Right kidney (tissue), 1 donor: ENCODE results near the gene FHL2.

Experiments used
- DNase-seq: peaks from one replicate; pipeline ENCODE4 v3.0.0-alpha.2; 2016

The FHL2 gene

DNA sequence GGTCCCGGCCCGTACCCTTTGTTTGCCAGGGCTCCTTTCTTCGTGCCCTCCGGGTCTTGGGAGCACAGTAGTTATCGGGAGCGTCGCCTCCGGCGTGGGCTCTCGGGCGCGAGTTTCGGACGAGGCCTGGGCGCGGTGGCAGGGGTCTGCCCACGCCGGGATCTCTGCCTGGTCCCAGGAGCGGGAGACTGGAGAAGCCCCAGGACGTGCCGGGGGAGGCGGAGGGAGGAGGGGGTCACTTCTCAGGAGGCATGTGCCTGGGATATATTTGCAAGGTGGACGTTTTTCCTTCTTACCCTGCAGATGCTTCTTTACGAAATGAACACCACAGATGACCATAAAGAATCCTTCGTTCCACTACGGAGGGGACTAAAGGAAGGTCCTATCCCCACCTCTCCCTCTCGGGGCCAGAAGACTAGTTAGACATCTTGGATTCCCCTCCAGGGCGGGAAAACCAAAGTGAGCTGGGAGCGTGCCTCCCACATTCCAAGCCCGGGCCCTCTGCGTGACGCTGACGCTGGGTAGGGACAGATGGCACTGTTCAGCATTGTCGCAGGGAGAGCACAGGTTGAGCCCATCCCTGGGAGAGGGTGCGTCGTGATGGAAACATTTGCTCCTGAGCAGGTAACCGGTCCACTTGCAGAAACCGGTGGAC is 483 bp upstream of the FHL2 start:
- no peak for DNase-seq

- DNase-seq: no peak
Measured at GRCh38 chr2:105397953-105398335, 907 bp downstream of the FHL2 start.

DNA sequence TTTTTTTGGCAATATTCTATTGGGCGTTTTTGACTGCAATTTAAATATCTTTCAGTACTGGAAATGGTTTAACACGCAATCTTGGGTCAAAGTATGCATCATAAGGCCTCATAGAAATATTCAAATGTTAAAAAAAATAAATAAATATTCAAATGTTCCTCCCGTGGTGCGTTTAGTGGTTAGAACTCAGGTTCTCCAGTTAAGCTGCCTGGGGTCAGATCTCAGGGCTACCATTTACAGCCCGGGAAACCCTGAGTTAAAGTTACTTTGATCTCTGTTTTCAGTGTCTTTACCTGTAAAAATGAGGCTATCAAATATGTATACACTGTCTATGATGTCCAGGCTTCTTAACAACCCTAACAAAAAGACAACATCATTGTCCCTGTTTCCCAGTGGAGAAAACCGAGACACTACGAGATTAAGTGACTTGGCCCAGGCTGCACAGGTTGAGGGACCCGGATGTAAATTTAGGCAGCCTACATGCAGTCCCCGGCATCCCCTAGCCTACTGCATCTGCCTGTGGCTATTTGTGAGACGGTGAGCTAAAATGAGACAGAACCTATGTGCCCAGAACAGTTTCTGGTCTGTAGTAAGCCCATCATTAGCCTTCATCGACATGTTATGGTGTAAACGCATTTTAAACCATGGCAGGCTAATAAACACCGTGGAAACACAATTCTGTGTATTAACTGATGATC is 1.7 kb downstream of the FHL2 start:
- DNase-seq: no peak

DNA sequence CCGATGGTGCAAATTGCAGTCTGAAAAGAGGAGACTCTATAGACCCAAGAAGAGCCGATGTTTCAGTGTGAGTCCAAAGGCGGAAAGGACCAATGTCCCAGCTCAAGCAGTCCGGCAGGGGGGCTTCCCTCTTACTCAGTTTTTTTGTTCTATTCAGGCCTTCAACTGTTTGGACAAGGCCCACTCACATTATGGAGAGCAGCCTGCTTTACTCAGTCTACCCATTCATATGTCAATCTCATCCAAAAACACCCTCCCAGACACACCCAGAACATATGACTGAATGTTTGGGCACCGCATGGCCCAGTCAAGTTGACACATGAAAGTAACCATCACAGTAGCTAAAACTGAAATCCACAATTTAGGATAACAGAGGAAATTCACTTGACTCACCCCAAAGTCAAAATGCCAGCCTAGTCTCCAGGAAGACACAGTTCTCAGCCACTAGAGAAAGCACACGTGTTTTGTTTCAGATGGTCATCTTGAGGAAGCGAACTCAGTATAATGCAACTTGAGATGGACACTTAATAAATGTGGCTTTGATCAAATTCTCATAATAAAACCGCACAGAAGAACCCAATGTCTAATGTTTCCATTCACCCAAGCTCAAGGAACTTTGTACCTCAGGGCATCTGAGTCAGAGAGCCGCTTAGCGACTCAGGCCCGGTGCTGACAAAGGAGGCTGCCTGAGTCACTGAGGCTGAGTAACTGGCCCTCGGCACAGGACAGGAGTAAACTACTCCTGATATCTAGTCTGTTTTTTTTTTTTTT is 2.4 kb downstream of the FHL2 start:
- DNase-seq: no peak

DNA sequence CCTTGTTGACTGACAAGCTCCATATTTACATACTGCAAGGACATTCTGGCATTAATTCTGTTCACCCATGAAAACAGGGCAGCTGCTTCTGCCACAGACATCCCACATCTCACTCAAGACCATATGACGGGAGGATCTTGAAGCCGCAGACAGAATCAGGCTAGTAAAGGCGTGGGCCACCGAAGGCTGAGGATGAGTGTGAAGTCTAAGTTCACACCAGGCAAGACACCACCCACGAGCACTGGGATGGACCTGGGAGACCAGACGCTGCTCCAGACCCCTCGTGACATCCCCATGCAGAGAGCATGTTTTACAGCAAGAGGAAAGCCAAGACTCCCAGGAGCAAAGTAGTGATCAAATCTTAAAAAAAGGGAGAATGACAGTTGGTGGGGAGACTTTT is 3.2 kb downstream of the FHL2 start:
- no peak for DNase-seq

DNA sequence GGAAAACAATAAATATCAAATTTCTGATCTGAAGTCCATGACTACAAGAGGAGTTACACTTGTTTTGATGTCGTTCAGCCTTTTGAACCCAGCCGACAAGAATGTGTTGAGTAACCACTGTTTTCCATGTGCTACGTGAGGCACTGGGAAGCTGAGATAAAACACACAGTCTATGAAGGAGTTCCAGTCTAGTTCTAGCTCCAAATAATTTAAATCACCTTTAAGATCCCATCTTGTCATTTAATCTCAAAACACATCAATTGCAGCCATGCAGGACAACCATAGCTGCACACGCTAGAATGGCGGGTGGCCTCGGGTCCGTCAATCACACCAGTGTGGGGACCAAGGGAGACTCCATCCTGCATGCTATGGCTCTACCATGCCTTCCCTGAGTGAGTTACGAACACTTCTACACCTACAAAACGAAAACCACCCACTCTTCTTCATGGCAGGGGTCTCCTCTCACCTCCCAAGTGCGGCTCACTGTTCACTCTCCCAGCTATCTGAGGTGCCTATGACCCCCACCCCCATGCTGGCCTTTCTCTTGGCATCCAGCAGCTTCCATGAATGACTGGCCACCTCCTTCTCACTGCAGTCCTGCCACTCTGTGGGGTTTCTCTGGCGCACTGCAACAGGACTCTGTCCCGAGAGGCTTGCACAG is 3.8 kb downstream of the FHL2 start:
- no peak for DNase-seq

GRCh38 chr2:105393373-105394055 is 5.3 kb downstream of the FHL2 start:
- no peak for DNase-seq

DNA sequence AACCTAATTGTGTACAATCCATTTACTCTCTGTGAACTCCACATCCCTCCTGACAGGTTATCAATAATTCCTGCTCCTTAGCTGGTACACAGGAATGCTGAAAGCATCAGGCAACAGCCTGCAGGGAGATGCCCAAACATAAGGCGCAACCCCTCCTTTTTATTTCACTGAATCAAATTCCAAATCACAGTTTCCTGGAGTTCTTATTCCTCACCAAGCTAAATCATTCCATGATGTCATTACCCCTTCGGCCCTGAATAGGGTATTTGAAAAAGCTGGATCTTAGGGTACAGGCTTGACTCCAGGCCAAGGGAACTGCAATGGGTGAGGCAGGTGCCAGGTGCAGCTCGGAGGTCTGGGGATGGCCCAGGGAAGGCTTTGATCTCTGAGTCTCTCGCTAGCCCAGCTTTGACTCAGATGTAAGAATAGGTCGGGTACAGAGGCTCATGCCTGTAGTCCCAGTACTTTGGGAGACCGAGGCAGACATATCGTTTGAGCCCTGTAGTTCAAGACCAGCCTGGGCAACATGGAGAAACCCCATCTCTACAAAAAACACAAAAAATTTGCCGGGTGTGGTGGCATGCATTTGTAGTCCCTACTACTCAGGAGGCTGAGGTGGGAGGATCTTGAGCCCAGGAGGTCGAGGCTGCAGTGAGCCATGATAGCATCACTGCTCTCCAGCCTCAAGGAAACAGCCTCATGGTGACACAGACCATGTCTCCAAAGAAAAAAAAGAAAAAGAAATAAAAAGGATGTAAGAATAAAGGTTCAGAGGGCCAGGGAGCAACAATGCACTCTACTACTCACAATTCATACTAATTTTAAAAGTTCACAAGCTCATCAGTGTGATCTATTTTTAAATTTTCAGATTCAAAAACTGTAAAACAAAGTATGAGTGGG is 6.8 kb downstream of the FHL2 start:
- DNase-seq: no peak

- no peak for DNase-seq
Measured at GRCh38 chr2:105391058-105391627, 7.7 kb downstream of the FHL2 start.

DNA sequence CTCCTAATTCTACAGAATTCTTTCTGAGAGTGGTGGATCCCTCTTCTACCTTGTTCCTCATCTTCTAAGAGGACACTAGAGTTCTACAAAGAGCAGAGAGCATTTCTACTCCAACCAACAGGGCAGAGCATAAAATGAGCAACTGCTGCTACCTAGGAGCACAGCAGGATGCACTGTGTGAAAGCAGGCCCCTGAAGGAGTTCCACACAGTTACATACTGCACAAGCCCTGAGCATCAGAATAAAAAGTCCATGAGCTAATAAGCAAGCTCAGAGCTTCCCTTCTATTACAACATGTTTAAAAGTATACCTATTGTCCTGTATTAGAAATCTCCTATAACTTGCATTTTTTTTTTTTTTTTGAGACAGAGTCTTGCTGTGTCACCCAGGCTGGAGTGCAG is 8.4 kb downstream of the FHL2 start:
- DNase-seq: no peak

DNA sequence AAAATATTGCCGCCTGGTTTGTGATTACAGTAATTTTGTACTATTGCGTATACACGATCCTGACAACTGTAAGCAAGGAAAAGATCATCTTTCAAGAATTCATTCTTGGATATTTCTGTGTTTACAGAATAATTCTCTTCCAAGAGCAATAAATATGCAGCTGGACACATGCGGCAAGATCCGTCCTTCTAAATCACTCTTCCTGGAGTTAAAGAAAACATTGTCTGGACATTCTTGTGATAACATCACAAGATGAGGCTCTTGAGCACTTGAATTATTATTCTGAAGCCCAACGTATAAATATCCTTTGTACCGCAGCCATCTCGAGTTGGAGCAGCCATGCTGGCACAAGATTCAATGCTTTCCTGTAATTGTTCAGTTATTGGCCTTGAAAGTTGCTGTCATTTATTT is 9.9 kb downstream of the FHL2 start:
- DNase-seq: no peak

GRCh38 chr2:105387225-105387624 is 11.6 kb downstream of the FHL2 start:
- no peak for DNase-seq

DNA sequence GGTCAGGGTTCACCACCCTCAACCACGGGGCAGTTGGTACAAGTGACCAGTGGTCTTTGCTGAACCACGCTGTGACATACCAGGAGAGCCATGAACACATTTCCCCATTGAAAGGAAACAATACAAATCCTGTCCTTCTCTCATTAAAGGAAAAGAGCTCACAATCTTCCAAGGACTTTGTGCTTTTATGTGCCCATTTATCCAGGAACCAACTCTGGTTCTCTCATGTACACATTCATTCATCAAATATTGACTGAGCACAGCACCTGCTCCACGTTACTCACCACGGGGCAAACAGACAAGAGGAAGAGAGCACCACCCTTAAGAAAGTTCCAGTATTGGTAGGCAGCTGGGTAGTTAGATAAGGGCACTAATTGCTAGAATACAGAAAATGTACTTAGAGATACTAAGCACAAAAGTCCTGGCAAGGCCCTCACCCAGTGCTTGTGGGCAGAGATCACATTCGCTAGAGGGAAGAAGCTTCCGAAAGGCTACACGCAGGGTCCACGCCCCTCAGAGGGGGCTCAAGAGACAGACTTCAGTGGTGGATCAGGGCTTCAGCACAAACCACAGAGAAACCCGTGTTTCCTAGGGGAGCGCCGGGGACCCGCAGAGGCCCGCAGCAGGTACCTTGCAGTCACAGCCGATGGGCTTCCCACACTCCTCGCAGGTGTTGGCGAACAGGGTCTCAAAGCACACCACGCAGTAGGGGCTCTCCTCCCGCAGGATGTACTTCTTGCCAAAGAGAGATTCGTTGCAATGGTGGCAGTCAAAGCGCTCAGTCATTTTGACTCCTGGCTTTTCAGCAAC is 12.9 kb downstream of the FHL2 start:
- no peak for DNase-seq

- DNase-seq: no peak
Measured at GRCh38 chr2:105384861-105385260, 14.0 kb downstream of the FHL2 start.

DNA sequence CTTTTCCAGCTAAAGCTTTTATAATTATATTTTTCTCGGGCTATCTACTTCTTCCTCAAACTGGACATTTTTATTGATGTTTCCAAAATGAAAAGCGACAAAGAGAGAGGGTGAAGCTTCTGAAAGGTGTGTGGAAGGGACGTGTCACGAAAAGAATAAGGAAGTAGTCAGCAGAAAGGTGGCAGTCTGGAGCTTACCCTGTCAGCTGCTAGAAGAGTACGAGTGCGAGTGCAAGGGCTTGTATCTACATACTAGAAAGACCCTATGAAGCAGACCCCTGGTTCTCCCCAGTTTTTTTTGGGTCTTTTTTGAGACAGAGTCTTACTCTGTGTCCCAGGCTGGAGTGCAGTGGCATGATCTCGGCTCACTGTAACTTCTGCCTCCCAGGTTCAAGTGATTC is 14.6 kb downstream of the FHL2 start:
- peak; percentile 12 for DNase-seq

GRCh38 chr2:105383432-105384166 is 15.3 kb downstream of the FHL2 start:
- peak; percentile 37 for DNase-seq

DNA sequence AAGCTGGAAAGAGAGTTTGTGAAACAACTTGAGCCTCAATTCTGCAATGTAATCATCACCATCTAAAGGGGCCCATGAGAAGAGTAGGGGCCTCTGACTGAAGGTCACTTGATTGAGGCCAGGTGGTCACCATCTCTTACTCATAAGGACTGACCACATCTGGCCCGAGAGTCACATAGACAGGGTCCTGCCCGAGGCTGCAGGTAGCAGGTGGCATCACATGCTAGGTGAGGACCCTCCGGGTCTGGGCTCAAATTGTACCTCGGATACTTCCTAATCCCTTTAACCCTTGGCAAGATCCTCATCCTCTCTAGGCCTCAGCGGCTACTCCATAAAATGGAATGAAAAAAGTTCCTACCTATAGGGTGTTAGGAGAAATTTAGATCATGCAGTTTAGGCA is 16.7 kb downstream of the FHL2 start:
- no peak for DNase-seq

- no peak for DNase-seq
Measured at GRCh38 chr2:105381101-105381668, 17.7 kb downstream of the FHL2 start.
